ENCODE results near the gene EYA3. TPM values are rescaled to one million over a fixed set of nuclear protein-coding genes. Genes with fewer than 3 reads are reported as not detected.
A peak's percentile ranks its signal among the peaks of the same experiment; 100 is the strongest.
"Not testable (repeated sequence)": the region's sequence is repeated elsewhere in the genome, so short reads cannot be mapped to it uniquely, and the experiment has no call there.

The EYA3 gene
- total RNA-seq, 1 donor from 2014 or later: 16.9 TPM

DNA sequence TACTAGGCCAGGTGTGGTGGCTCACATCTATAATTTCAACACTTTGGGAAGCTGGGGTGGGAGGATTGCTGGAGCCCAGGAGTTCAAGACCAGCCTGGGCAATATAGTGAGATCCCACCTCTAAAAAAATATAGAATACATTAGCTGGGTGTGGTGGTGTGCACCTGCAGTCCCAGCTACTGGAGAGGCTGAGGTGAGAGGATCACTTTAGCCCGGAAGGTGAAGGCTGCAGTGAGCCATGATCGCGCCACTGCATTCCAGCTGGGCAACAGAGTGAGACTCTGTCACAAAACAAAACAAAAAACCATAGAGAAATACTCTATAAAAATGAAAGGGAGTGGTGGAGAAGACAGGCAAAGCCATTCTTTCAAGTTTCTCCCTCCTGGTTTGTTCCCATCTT is 62.1 kb downstream of the EYA3 start:
- no peaks in the 10 kb centered on the region for H3K27me3 ChIP-seq (ENCODE audit: low read depth)
- no peaks in the 10 kb centered on the region for H3K9me3 ChIP-seq (replicated peaks)
- no peak overlapping the region for H3K4me3 ChIP-seq
- DNase-seq: no peak
- intact Hi-C loops (cut with micrococcal nuclease): no loop called here
- TF ChIP-seq, protein P1, sequence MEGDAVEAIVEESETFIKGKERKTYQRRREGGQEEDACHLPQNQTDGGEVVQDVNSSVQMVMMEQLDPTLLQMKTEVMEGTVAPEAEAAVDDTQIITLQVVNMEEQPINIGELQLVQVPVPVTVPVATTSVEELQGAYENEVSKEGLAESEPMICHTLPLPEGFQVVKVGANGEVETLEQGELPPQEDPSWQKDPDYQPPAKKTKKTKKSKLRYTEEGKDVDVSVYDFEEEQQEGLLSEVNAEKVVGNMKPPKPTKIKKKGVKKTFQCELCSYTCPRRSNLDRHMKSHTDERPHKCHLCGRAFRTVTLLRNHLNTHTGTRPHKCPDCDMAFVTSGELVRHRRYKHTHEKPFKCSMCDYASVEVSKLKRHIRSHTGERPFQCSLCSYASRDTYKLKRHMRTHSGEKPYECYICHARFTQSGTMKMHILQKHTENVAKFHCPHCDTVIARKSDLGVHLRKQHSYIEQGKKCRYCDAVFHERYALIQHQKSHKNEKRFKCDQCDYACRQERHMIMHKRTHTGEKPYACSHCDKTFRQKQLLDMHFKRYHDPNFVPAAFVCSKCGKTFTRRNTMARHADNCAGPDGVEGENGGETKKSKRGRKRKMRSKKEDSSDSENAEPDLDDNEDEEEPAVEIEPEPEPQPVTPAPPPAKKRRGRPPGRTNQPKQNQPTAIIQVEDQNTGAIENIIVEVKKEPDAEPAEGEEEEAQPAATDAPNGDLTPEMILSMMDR (IDR thresholded peaks at IDR 0.05; ENCODE audit: borderline replicate concordance): no peak
- H3K4me1 ChIP-seq: peaks cover 19% of the 10 kb centered on the region
- no peak overlapping the region for H3K27ac ChIP-seq (replicated peaks)
- peaks cover 26% of the 10 kb centered on the region for H3K36me3 ChIP-seq

DNA sequence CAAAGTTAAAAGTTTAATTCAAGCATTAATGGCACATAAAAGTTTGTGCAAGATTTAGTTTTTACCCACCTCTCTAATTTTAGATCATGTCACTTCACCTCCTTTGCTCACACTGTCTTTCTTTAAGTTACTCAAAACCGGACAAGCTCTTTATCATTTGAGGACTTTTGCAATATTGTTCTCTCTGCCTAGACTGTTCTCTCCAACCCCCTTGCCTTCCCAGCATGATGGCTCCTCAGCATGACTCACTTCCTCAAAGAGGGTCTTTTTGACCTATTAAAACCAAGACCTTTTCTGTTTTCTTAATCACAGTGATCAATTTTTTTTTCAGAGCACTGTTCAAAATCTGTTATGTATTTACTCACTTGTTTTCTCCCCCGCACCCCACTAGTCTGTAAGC is 67.3 kb downstream of the EYA3 start:
- intact Hi-C loops (cut with micrococcal nuclease): no loop called here
- Histone ChIP-seq H3K4me3 (no peak overlapping the region), H3K9me3 (replicated peaks) (no peaks in the 10 kb centered on the region), H3K4me1 (peaks cover 4% of the 10 kb centered on the region), H3K27me3 (ENCODE audit: low read depth) (no peaks in the 10 kb centered on the region), H3K27ac (replicated peaks) (no peak overlapping the region), H3K36me3 (peaks cover 31% of the 10 kb centered on the region)
- no peak for DNase-seq
- TF ChIP-seq, protein P1 (IDR thresholded peaks at IDR 0.05; ENCODE audit: borderline replicate concordance): no peak

DNA sequence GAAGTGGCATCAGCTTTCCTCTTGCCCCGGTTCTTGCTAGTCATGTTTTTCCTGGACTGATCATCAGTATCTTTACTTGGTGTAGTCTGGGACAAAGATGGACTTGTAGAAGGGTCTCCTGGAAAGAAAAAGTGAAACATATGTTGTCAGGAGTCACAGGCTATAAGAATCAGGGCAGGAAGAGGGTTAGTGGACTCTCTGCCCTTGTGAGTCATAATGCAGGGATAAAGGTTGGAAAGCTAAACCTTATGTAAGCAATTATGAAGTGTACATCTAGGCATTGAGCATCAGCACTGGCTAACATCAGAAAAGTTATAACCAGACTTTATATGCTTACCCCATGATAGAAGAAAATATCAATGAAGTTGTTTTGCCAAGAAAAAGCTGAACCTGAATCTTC is 77.4 kb downstream of the EYA3 start:
- no peak for DNase-seq
- peaks cover 78% of the 10 kb centered on the region for H3K36me3 ChIP-seq
- intact Hi-C loops (cut with micrococcal nuclease): no loop called here
- H3K9me3 ChIP-seq (replicated peaks): no peaks in the 10 kb centered on the region
- H3K27me3 ChIP-seq (ENCODE audit: low read depth): no peaks in the 10 kb centered on the region
- H3K4me3 ChIP-seq: no peak overlapping the region
- TF ChIP-seq, protein P1 (IDR thresholded peaks at IDR 0.05; ENCODE audit: borderline replicate concordance): no peak
- H3K4me1 ChIP-seq: no peaks in the 10 kb centered on the region
- H3K27ac ChIP-seq (replicated peaks): no peak overlapping the region

DNA sequence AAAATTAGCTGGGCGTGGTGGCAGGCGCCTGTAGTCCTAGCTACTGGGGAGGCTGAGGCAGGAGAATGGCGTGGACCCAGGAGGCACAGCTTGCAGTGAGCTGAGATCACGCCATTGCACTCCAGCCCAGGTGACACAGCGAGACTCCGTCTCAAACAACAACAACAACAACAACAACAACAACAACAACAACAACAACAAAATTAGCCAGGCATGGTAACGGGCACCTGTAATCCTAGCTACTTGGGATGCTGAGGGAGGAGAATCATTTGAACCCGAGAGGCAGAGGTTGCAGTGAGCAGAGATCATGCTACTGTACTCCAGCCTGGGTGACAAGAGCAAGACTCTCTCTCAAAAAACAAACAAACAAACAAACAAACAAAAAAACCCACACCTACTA is 85.3 kb downstream of the EYA3 start:
- H3K9me3 ChIP-seq (replicated peaks); H3K4me3 ChIP-seq; H3K27me3 ChIP-seq (ENCODE audit: low read depth); H3K27ac ChIP-seq (replicated peaks); intact Hi-C loops (cut with micrococcal nuclease); H3K4me1 ChIP-seq; DNase-seq: not testable (repeated sequence)
- peaks cover 78% of the 10 kb centered on the region for H3K36me3 ChIP-seq

DNA sequence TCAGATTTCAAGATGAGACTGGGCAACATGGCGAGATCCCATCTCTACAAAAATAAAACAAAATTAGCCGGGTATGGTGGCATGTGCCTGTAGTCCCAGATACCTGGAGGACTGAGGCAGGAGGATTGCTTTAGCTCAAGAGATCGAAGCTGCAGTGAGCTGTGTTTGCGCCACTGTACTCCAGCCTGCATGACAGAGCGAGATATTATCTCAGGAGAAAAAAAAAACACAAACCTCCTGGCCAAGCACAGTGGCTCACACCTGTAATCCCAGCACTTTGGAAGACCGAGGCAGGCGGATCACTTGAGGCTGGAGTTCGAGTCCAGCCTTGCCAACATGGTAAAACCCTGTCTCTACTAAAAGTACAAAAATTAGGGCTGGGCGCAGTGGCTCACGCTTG is 85.8 kb downstream of the EYA3 start:
- no peak overlapping the region for H3K4me3 ChIP-seq
- no peaks in the 10 kb centered on the region for H3K27me3 ChIP-seq (ENCODE audit: low read depth)
- TF ChIP-seq, protein P1 (IDR thresholded peaks at IDR 0.05; ENCODE audit: borderline replicate concordance): no peak
- no peaks in the 10 kb centered on the region for H3K4me1 ChIP-seq
- H3K9me3 ChIP-seq (replicated peaks): no peaks in the 10 kb centered on the region
- DNase-seq: no peak
- no peak overlapping the region for H3K27ac ChIP-seq (replicated peaks)
- intact Hi-C loops (cut with micrococcal nuclease): no loop called here
- H3K36me3 ChIP-seq: peaks cover 83% of the 10 kb centered on the region

DNA sequence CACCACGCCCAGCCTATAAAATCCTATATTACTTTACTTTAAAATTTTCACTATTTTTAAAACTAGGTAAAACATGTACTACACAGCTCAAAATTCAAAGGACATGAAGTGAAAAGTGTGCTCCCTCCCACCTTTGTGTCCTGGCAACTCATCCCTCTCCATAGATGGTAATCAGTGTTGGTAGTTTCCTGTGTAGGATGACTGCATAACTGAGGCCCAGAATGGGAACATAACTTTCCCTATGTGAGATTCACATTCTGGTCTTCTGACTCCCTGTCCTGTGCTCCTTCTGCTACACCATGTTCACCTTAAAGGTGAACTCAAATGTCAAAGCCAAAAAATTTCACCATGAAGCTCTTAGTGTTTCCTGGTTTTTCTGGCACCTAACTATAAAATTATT is 89.4 kb downstream of the EYA3 start:
- intact Hi-C loops (cut with micrococcal nuclease): no loop called here
- TF ChIP-seq, protein P1 (IDR thresholded peaks at IDR 0.05; ENCODE audit: borderline replicate concordance): no peak
- no peaks in the 10 kb centered on the region for H3K9me3 ChIP-seq (replicated peaks)
- H3K4me1 ChIP-seq: peaks cover 8% of the 10 kb centered on the region
- H3K27ac ChIP-seq (replicated peaks): no peak overlapping the region
- no peak for DNase-seq
- peaks cover 82% of the 10 kb centered on the region for H3K36me3 ChIP-seq
- no peak overlapping the region for H3K4me3 ChIP-seq
- no peaks in the 10 kb centered on the region for H3K27me3 ChIP-seq (ENCODE audit: low read depth)

DNA sequence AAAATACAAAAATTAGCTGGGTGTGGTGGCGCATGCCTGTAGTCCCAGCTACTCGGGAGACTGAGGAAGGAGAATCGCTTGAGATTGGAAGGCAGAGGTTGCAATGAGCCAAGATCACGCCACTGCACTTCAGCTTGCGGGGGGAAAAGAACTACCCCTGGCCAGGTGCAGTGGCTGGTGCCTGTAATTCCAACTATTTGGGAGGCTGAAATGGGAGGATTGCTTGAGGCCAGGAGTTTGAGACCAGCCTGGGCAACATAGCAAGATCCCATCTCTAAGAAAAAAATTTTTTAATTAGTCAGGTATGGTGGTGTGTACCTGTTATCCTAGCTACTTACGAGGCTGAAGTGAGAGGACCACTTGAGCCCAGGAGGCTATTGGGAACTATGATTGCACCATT is 93.9 kb downstream of the EYA3 start:
- Histone ChIP-seq H3K4me1 (peaks cover 37% of the 10 kb centered on the region), H3K36me3 (peaks cover 75% of the 10 kb centered on the region), H3K27ac (replicated peaks) (peak overlapping the region; percentile 53)
- intact Hi-C loops (cut with micrococcal nuclease); DNase-seq; H3K4me3 ChIP-seq; H3K27me3 ChIP-seq (ENCODE audit: low read depth); H3K9me3 ChIP-seq (replicated peaks): not testable (repeated sequence)

All from left ventricle myocardium inferior (tissue), 1 donor.